Gastroesophageal sphincter (tissue), 3 donors: ENCODE results near the gene HDAC11.

Experiments
- CTCF ChIP-seq, 4 experiments: fragments of 200-600 bp in 2 of 4; fragments of 450-650 bp in 2 of 4; sonication (generic) in 1 of 4; IDR thresholded peaks; one replicate each; pipeline ENCODE4 v1.5.1; 2017 to 2019; ENCODE audit warnings: antibody characterized with exemption in 4 of 4, mild to moderate bottlenecking in 2 of 4, moderate library complexity in 2 of 4
- POLR2A ChIP-seq, 2 donors: fragments of 450-650 bp; IDR thresholded peaks; one replicate each; pipeline ENCODE4 v1.6.1; 2017; ENCODE audit warnings: antibody characterized with exemption in 2 of 2, mild to moderate bottlenecking in 2 of 2, moderate library complexity in 1 of 2

- no peak for TF ChIP-seq POLR2A (IDR thresholded peaks at IDR 0.05)
- no peak for TF ChIP-seq CTCF (IDR thresholded peaks at IDR 0.05)
These were observed 5.3 kb upstream of the HDAC11 start for GRCh38 chr3:13474776-13475303.
